H1 (cell line): ENCODE measurements around the gene CHDH. TPM values are rescaled to one million over a fixed set of nuclear protein-coding genes. Genes with fewer than 3 reads are reported as not detected.

ENCODE experiments used
- CEBPB ChIP-seq: IDR thresholded peaks from 2 replicates; pipeline ENCODE4 v1.6.1; 2012; ENCODE audit warnings: low read depth, low read length
- polyA plus RNA-seq, 7 experiments: library from polyadenylated mRNA; depleted of rRNA in 3 of 7; stranded (reverse) in 5 of 7; unstranded in 2 of 7; fragments of >200 nt in 5 of 7; fragments of 200-250 nt in 2 of 7; gene quantifications; 1 replicate in 5 of 7; 2 replicates in 1 of 7; 4 replicates in 1 of 7; pipeline versions ENCODE4 v1.2.1 to v1.2.3, GENCODE V29; 2011 to 2013; ENCODE audit warnings: missing spikeins in 2 of 7, mixed read lengths in 2 of 7
- total RNA-seq: library from RNA; stranded (reverse); fragmentation: NEBNext Ultra II Directional; extraction: Animal tissue kit (Norgen Biotek cat#: 25700); gene quantifications from 2 replicates; pipeline ENCODE4 v1.2.1, GENCODE V29; 2021

CHDH gene
- total and polyA plus RNA-seq, 2 of the 8 experiments (the other 6 are each of a cell fraction or from before 2014, with no cell fraction given) = 4.9 to 10.3 TPM

GRCh38 chr3:53836084-53836872 lies 9.9 kb downstream of the CHDH start (continued):
- no peak for TF ChIP-seq CEBPB
